MM.1S (cell line): ENCODE results near the gene TESK2.

Experiments
- CTCF ChIP-seq: fragments of 300-600 bp; sonication (generic); IDR thresholded peaks from 2 replicates; pipeline ENCODE4 v1.5.1; 2016; ENCODE audit warnings: antibody characterized with exemption, low read length, mixed read lengths
- EZH2 ChIP-seq: fragments of 300-600 bp; sonication (generic); optimal IDR thresholded peaks from 2 replicates; pipeline ENCODE3; 2017; ENCODE audit warnings: low read depth, mild to moderate bottlenecking, antibody characterized with exemption, low read length, mixed read lengths
- EZH2phosphoT487 ChIP-seq: fragments of 300-600 bp; sonication (generic); IDR thresholded peaks from 2 replicates; pipeline ENCODE4 v1.6.1; 2018; ENCODE audit warnings: antibody characterized with exemption, low read length

GRCh38 chr1:45378184-45378583 is 112.8 kb downstream of the TESK2 start:
- TF ChIP-seq CTCF = no peak
- TF ChIP-seq EZH2phosphoT487 = no peak
- no peak for TF ChIP-seq EZH2
